HG03060 (cell line): ENCODE data around the gene MINDY2.
"Not testable (repeated sequence)": the region's sequence is repeated elsewhere in the genome, so short reads cannot be mapped to it uniquely, and the experiment has no call there.

Experiments
- ATAC-seq: cut with Tn5 transposase; IDR thresholded peaks from one replicate; pipeline ENCODE4 v1.9.1; 2021; ENCODE audit warnings: low read depth, moderate number of reproducible peaks; ENCODE audit not compliant: unreplicated experiment

Gene MINDY2

GRCh38 chr15:58749532-58750337 lies 21.4 kb upstream of the MINDY2 start, which contains the start of gene ADAM10:
Gene ADAM10, minus strand, starts transcription at chr15:58749707. Its CDS starts 173 bp downstream, at chr15:58749534.
- ATAC-seq = peak; percentile 43

GRCh38 chr15:58752716-58753115 lies 18.4 kb upstream of the MINDY2 start:
- no peak for ATAC-seq

GRCh38 chr15:58755350-58755749 lies 15.8 kb upstream of the MINDY2 start:
- no peak for ATAC-seq

GRCh38 chr15:58755956-58756355 lies 15.1 kb upstream of the MINDY2 start:
- no peak for ATAC-seq

GRCh38 chr15:58758141-58758540 lies 13.0 kb upstream of the MINDY2 start:
- ATAC-seq = no peak

- no peak for ATAC-seq
These were observed 10.6 kb upstream of the MINDY2 start for GRCh38 chr15:58760385-58761009.

- ATAC-seq = no peak
These were observed 10.1 kb upstream of the MINDY2 start for GRCh38 chr15:58761010-58761388.

GRCh38 chr15:58762285-58762684 lies 8.8 kb upstream of the MINDY2 start:
- ATAC-seq = no peak

- ATAC-seq = no peak
These were observed 8.4 kb upstream of the MINDY2 start for GRCh38 chr15:58762731-58763130.

- ATAC-seq = no peak
These were observed 6.6 kb upstream of the MINDY2 start for GRCh38 chr15:58764468-58764867.

- ATAC-seq = no peak
These were observed 4.8 kb upstream of the MINDY2 start for GRCh38 chr15:58766290-58766689.

GRCh38 chr15:58768601-58769004 lies 2.5 kb upstream of the MINDY2 start:
- ATAC-seq = not testable (repeated sequence)

- no peak for ATAC-seq
These were observed 614 bp upstream of the MINDY2 start for GRCh38 chr15:58770519-58770856.

- ATAC-seq = no peak
These were observed 634 bp downstream of the MINDY2 start for GRCh38 chr15:58771621-58772250.

- no peak for ATAC-seq
These were observed 1.9 kb downstream of the MINDY2 start for GRCh38 chr15:58773024-58773423.

- ATAC-seq = no peak
These were observed 4.3 kb downstream of the MINDY2 start for GRCh38 chr15:58775402-58775801.

GRCh38 chr15:58777107-58777506 lies 6.0 kb downstream of the MINDY2 start:
- no peak for ATAC-seq

- no peak for ATAC-seq
These were observed 8.5 kb downstream of the MINDY2 start for GRCh38 chr15:58779554-58779953.

GRCh38 chr15:58785355-58785754 lies 14.3 kb downstream of the MINDY2 start:
- no peak for ATAC-seq

- no peak for ATAC-seq
These were observed 17.1 kb downstream of the MINDY2 start for GRCh38 chr15:58788056-58788710.

- ATAC-seq = no peak
These were observed 22.8 kb downstream of the MINDY2 start for GRCh38 chr15:58793862-58794261.
